ENCODE measurements around the gene GABARAP.

GRCh38 chr17:7250695-7251627 lies 8.7 kb upstream of the GABARAP start:
- no peak for TF ChIP-seq GATAD2A (CRISPR knock-in tag; IDR thresholded peaks at IDR 0.05)
- no peak for TF ChIP-seq NFIC (IDR thresholded peaks at IDR 0.05; ENCODE audit: low read length)
- no peak for TF ChIP-seq ZFP82 (CRISPR knock-in tag; IDR thresholded peaks at IDR 0.05; ENCODE audit: borderline replicate concordance)
- TF ChIP-seq KAT7 (CRISPR knock-in tag; IDR thresholded peaks at IDR 0.05; ENCODE audit: borderline replicate concordance) = no peak
- no peak for TF ChIP-seq POLR2A (IDR thresholded peaks at IDR 0.05; ENCODE audit: insufficient read depth in 1 of 2, low read depth in 2 of 2, low read length in 2 of 2)
- TF ChIP-seq PRPF4 (IDR thresholded peaks at IDR 0.05; ENCODE audit: low read depth, low read length, poor library complexity, severe bottlenecking) = peak; percentile 47
- no peak for TF ChIP-seq CHD4 (IDR thresholded peaks at IDR 0.05; ENCODE audit: borderline replicate concordance, low read length)
- no peak for TF ChIP-seq ZBTB49 (CRISPR knock-in tag; IDR thresholded peaks at IDR 0.05; ENCODE audit: borderline replicate concordance)
- no peak for TF ChIP-seq EZH2 (conservative IDR thresholded peaks at IDR 0.05; ENCODE audit: low read depth, low read length)
- TF ChIP-seq SPEN (CRISPR knock-in tag; IDR thresholded peaks at IDR 0.05; ENCODE audit: low read depth) = no peak
- TF ChIP-seq ZNF232 (CRISPR knock-in tag; IDR thresholded peaks at IDR 0.05; ENCODE audit: borderline replicate concordance) = peak; percentile 51; the same call in 1 of the 2 replicates
- TF ChIP-seq MXI1 (IDR thresholded peaks at IDR 0.05; ENCODE audit: borderline replicate concordance, low read depth, low read length) = no peak
